ENCODE data around the gene PBRM1. TPM values are rescaled to one million over a fixed set of nuclear protein-coding genes. Genes with fewer than 3 reads are reported as not detected.

Gene PBRM1
- total RNA-seq, 6 experiments from 2014 or later, result 17.1 to 36.4 (median 27.2) TPM

- TF ChIP-seq POLR2A (IDR thresholded peaks at IDR 0.05), result no peak
- TF ChIP-seq, protein P1, sequence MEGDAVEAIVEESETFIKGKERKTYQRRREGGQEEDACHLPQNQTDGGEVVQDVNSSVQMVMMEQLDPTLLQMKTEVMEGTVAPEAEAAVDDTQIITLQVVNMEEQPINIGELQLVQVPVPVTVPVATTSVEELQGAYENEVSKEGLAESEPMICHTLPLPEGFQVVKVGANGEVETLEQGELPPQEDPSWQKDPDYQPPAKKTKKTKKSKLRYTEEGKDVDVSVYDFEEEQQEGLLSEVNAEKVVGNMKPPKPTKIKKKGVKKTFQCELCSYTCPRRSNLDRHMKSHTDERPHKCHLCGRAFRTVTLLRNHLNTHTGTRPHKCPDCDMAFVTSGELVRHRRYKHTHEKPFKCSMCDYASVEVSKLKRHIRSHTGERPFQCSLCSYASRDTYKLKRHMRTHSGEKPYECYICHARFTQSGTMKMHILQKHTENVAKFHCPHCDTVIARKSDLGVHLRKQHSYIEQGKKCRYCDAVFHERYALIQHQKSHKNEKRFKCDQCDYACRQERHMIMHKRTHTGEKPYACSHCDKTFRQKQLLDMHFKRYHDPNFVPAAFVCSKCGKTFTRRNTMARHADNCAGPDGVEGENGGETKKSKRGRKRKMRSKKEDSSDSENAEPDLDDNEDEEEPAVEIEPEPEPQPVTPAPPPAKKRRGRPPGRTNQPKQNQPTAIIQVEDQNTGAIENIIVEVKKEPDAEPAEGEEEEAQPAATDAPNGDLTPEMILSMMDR (IDR thresholded peaks at IDR 0.05), result no peak
- no peaks in the 10 kb centered on the region for H3K27me3 ChIP-seq
- H3K27ac ChIP-seq, result no peak overlapping the region
- H3K9me3 ChIP-seq, result no peaks in the 10 kb centered on the region
- H3K4me1 ChIP-seq, result peaks cover 0 to 9% (median 0%) of the 10 kb centered on the region in 4 donors
- intact Hi-C loops (cut with DNase I), result no loop called here
- H3K36me3 ChIP-seq, result no peaks in the 10 kb centered on the region
- peak overlapping the region; percentile 31 to 46 (median 35) for H3K4me3 ChIP-seq
- 10% methylated on average over 19 of the region's 78 CpGs for WGBS (ENCODE audit: insufficient coverage, low coverage, low lambda C conversion rate, missing lambda C conversion rate)
- ATAC-seq, result no peak
- DNase-seq, result peak; percentile 33 to 56 (median 49)
These were observed 152.7 kb downstream of the PBRM1 start for GRCh38 chr3:52532838-52533622.

GRCh38 chr3:52532517-52532837 lies 153.2 kb downstream of the PBRM1 start:
- intact Hi-C loops (cut with DNase I), result no loop called here
- WGBS (ENCODE audit: insufficient coverage, low coverage, low lambda C conversion rate, missing lambda C conversion rate), result 27% methylated on average over 3 of the region's 5 CpGs
- H3K4me3 ChIP-seq, result peak overlapping the region; percentile 31 to 46 (median 35)
- no peak for TF ChIP-seq POLR2A (IDR thresholded peaks at IDR 0.05)
- TF ChIP-seq, protein P1 (IDR thresholded peaks at IDR 0.05), result no peak
- no peak overlapping the region for H3K27ac ChIP-seq
- no peaks in the 10 kb centered on the region for H3K36me3 ChIP-seq
- no peak for ATAC-seq
- DNase-seq, result peak in 2 of 3 donors; percentile 36 to 44
- no peaks in the 10 kb centered on the region for H3K27me3 ChIP-seq
- no peaks in the 10 kb centered on the region for H3K9me3 ChIP-seq
- peaks cover 0 to 4% (median 0%) of the 10 kb centered on the region in 4 donors for H3K4me1 ChIP-seq

DNA sequence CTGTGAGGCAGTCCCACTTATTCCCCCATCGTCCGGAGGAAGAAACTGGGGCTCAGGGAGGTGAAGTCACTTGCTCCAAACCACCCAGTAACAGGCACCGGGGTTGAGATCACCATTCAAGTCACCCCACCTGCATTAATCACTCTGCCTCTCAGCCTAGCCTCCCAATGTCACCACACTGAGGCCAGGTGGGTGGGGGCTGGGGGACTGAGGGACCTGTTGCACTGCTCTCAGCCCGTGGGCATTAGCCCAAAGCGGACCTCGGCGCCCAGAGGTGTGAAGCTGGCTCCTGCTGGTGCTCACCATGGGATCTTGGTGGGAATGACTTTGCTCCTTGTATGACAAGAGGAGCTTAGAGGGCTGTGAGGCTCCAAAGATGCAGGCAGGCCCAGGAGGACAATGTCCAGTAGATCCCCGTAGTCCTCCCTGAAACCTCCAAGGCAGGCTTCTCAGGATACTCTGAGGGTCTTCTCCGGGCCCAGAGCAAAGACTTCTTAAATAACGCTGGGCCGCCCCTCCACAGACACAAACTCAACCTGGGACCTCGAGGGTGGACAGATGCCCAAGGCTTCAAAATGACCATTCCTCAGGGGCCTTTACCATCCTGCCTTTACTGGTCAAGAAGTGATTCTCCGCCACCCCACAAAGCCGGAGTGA lies 153.7 kb downstream of the PBRM1 start:
- WGBS (ENCODE audit: insufficient coverage, low coverage, low lambda C conversion rate, missing lambda C conversion rate), result 77% methylated on average over 7 of the region's 14 CpGs
- Histone ChIP-seq H3K27me3 (no peaks in the 10 kb centered on the region), H3K27ac (no peak overlapping the region), H3K4me3 (no peak overlapping the region), H3K9me3 (no peaks in the 10 kb centered on the region), H3K36me3 (no peaks in the 10 kb centered on the region), H3K4me1 (peaks cover 0 to 4% (median 0%) of the 10 kb centered on the region in 4 donors)
- TF ChIP-seq, protein P1 (IDR thresholded peaks at IDR 0.05), result no peak
- no peak for TF ChIP-seq POLR2A (IDR thresholded peaks at IDR 0.05)
- ATAC-seq, result no peak
- DNase-seq, result peak in 2 of 3 donors; percentile 23 to 38
- intact Hi-C loops (cut with DNase I), result no loop called here

DNA sequence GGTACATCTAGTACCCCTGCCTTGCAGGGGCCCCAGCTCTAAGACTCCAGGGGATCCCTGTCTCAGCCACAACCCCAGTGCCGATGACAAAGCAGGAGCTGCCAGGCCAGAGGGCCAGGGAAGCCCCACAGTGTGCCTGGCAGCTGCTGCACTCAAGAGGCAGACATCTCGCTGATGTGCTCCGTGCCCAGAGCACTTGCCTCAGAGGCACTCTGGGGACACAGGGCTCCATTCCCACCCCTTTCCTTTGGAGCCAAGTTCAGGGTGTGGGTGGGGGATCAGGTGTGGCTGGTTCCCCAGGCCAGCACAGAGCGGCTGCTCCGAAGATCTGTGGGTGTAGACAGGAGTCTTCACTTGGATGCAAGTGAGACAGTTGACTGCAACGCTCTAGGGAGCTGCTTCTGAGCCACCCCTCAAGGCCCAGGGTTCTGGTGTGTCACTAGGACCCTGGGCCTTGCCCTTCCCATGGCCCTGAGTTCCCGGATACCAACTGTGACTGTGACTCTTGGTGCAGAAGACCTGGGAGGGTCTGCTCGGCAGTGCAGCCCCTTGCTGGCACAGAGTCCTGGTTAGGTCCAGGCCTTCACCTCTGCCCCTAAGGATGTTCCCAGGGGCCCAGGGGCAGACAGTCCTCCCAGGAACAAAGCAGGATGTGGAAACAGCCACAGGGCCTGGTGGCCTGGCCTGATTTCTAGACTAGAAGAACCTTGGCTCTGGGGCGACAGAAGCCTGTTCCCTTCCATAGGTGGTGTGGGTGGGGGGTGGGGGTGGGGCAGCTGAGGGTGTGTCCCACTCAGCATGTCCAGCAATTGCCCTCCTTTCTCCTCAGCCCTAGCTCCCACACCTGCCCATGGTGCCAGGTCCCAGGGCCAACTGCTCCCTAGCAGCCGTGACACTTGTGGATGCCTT lies 154.5 kb downstream of the PBRM1 start:
- Histone ChIP-seq H3K27me3 (no peaks in the 10 kb centered on the region), H3K4me1 (peaks cover 0 to 4% (median 0%) of the 10 kb centered on the region in 4 donors), H3K9me3 (no peaks in the 10 kb centered on the region), H3K27ac (no peak overlapping the region), H3K36me3 (no peaks in the 10 kb centered on the region), H3K4me3 (no peak overlapping the region)
- intact Hi-C loops (cut with DNase I), result no loop called here
- WGBS (ENCODE audit: insufficient coverage, low coverage, low lambda C conversion rate, missing lambda C conversion rate), result 73% methylated on average over 2 of the region's 10 CpGs
- peak in 2 of 3 donors; percentile 18 to 39 for DNase-seq
- ATAC-seq, result no peak
- TF ChIP-seq, protein P1 (IDR thresholded peaks at IDR 0.05), result no peak
- TF ChIP-seq POLR2A (IDR thresholded peaks at IDR 0.05), result no peak
